ENCODE measurements around the gene DGKK.
"Not testable (repeated sequence)": the region's sequence is repeated elsewhere in the genome, so short reads cannot be mapped to it uniquely, and the experiment has no call there.

Gene DGKK

DNA sequence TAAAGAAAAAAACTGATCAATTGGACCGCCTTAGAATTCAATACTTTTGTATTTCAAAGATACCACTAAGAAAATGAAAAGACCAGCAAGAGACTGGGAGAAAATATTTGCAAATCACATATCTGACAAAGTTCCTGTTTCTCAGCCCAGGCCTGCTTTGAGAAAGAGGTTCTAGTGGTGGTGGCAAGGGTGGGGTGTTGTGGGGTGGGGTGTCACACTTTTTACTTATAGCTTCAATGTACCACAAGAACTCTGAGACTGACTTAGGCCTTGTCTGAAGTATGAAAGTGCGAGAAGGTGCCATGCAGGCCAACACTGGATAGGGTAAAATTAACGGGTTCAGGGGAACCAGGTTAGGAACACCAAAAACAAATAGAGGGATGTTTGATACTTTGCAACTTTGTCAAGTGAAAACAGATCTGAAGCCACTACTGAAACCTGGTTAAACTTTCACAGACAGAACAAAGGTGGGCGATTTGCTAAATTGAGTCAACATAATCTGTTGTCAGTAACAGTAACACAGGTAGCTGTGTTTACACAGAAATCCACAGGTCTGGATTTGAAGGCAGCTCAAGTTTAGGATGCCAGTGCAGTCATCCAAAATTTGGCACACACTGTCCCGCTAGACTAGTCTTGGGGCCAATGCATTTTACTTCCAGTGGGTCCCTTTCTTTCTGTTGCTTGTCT, 88.8 kb downstream of the DGKK start:
- Mint-ChIP-seq H3K36me3 (ENCODE audit: low read depth) (peaks cover 15% of the 10 kb centered on the region), H3K9me3 (peaks cover 5% of the 10 kb centered on the region), H3K4me3 (no peak overlapping the region), H3K27me3 (ENCODE audit: low read depth) (no peaks in the 10 kb centered on the region), H3K4me1 (no peaks in the 10 kb centered on the region), H3K27ac (no peak overlapping the region)
- TF ChIP-seq, protein P1, sequence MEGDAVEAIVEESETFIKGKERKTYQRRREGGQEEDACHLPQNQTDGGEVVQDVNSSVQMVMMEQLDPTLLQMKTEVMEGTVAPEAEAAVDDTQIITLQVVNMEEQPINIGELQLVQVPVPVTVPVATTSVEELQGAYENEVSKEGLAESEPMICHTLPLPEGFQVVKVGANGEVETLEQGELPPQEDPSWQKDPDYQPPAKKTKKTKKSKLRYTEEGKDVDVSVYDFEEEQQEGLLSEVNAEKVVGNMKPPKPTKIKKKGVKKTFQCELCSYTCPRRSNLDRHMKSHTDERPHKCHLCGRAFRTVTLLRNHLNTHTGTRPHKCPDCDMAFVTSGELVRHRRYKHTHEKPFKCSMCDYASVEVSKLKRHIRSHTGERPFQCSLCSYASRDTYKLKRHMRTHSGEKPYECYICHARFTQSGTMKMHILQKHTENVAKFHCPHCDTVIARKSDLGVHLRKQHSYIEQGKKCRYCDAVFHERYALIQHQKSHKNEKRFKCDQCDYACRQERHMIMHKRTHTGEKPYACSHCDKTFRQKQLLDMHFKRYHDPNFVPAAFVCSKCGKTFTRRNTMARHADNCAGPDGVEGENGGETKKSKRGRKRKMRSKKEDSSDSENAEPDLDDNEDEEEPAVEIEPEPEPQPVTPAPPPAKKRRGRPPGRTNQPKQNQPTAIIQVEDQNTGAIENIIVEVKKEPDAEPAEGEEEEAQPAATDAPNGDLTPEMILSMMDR (IDR thresholded peaks at IDR 0.05; ENCODE audit: unreplicated experiment in 3 of 3), result no peak

DNA sequence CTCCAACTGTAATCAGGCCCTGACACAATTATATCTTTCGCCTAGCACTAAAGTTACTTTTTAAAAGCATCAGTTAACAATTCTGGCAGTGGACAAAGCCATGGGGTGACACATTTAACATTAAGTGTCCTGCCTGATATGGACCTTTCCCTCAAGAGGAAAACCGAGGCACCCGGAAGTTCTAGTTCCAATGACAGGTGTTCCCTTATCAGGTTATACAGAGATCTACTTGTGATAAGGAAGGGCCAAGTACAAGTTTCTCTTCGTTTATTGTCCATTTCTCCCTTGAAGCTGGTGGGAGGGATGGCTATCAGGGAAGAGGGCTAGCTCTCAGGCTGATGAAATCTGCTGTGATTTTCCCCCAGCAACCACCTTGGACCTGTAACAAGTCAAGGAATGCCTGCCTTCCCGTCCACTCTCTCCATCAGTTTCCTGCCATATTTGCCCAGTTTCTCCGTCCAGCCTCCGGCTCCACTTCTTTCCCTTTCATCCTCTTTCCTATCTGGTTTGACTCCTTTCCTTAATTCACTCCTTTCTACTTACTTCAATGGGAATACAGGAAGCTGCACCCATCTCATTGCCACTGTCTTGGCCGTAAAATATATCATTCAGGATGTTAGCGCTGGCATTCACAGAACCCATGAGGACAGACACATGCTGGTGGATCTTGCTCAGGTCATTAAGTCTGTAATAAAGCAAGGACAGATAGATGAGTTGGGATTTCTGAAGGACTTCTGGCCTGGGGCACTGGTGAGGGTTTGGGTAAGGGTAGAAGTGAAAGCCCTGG, 95.0 kb downstream of the DGKK start:
- no peaks in the 10 kb centered on the region for H3K4me1 Mint-ChIP-seq
- no peak overlapping the region for H3K4me3 Mint-ChIP-seq
- H3K36me3 Mint-ChIP-seq (ENCODE audit: low read depth), result peaks cover 15% of the 10 kb centered on the region
- TF ChIP-seq, protein P1 (IDR thresholded peaks at IDR 0.05; ENCODE audit: unreplicated experiment in 3 of 3), result no peak
- no peak overlapping the region for H3K27ac Mint-ChIP-seq
- H3K9me3 Mint-ChIP-seq, result peaks cover 5% of the 10 kb centered on the region
- no peaks in the 10 kb centered on the region for H3K27me3 Mint-ChIP-seq (ENCODE audit: low read depth)

DNA sequence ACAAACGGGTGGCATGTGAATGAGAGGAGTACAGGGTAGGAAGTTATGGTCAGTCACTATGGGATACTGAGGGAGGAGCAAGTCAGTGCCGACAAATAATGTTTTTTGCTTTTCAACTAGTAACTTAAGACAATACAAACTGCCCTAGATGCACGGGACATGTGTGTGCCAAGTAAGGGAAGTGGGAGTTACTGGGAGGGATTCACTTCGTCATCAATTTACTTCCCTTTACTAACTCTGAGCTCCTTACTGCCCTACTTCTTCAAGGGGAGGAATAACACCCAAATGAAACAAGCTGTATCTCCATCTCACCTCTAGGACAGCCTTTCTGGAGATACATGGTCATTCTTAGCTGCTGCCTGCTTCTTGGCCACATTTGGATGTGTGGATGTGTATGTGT, 97.7 kb downstream of the DGKK start:
- TF ChIP-seq, protein P1 (IDR thresholded peaks at IDR 0.05; ENCODE audit: unreplicated experiment in 3 of 3), result no peak
- peaks cover 5% of the 10 kb centered on the region for H3K36me3 Mint-ChIP-seq (ENCODE audit: low read depth)
- no peaks in the 10 kb centered on the region for H3K4me1 Mint-ChIP-seq
- H3K4me3 Mint-ChIP-seq, result no peak overlapping the region
- no peaks in the 10 kb centered on the region for H3K27me3 Mint-ChIP-seq (ENCODE audit: low read depth)
- no peak overlapping the region for H3K27ac Mint-ChIP-seq
- H3K9me3 Mint-ChIP-seq, result peaks cover 5% of the 10 kb centered on the region

DNA sequence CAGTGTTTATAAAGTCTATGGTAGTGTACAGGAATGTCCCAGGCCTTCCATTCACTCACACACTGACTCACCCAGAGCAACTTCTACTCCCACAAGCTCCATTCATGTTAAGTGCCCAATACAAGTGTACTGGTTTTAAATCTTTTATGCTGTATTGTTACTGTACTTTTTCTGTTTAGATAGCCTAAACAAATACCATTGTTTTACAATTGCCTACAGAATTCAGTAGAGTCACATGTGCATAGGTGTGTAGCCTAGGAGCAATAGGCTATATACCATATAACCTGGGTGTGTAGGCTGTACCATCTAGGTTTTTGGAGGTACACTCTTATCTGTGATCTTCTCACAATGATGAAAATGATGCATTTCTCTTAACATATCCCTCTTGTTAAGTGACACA, 126.7 kb downstream of the DGKK start:
- TF ChIP-seq, protein P1 (IDR thresholded peaks at IDR 0.05; ENCODE audit: unreplicated experiment in 3 of 3), result no peak
- Mint-ChIP-seq H3K36me3 (ENCODE audit: low read depth) (no peaks in the 10 kb centered on the region), H3K27me3 (ENCODE audit: low read depth) (no peaks in the 10 kb centered on the region), H3K4me1 (no peaks in the 10 kb centered on the region), H3K27ac (no peak overlapping the region), H3K9me3 (no peaks in the 10 kb centered on the region), H3K4me3 (no peak overlapping the region)

DNA sequence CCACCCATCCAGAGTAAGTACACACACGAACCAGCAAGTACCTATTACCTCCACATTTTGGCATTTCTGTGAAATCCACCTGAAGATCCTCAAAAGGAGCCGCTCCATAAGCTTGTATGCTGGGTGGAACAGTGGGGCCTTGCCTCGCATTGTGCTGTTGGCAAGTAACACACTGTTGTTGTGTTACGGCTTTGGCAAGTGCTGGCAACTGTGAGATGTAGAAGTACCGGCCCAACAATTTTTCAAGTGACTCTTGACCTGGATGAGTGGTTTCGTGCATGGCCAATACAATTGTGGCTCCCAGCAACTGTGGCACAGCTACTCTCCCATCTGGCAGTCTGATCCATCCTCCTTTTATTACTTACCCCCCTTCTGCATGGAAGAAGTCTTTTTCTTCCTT, 137.3 kb downstream of the DGKK start:
- Mint-ChIP-seq H3K4me1 (no peaks in the 10 kb centered on the region), H3K27ac (no peak overlapping the region), H3K36me3 (ENCODE audit: low read depth) (peaks cover 4% of the 10 kb centered on the region), H3K9me3 (peaks cover 19% of the 10 kb centered on the region), H3K4me3 (no peak overlapping the region), H3K27me3 (ENCODE audit: low read depth) (no peaks in the 10 kb centered on the region)
- TF ChIP-seq, protein P1 (IDR thresholded peaks at IDR 0.05; ENCODE audit: unreplicated experiment in 3 of 3), result no peak

DNA sequence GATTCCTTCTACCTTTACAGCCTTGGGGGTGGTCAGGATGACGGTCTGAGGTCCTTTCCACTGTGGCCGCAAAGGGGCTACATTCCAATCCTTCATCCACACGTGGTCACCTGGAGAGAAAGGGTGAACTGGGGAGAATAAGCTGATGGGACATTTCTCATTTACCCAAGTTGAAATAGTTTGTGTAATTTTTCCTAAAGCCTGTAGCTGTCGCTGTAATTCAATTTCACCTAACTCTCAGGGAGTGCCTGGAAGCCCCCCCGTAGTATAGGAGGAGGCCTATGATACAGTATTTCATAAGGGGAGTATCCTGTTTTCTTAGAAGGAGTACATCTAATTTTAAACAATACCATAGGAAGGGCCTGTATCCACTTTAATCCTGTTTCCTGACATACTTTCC, 138.0 kb downstream of the DGKK start:
- H3K9me3 Mint-ChIP-seq, result peaks cover 24% of the 10 kb centered on the region
- not testable (repeated sequence) for H3K4me1 Mint-ChIP-seq; H3K36me3 Mint-ChIP-seq (ENCODE audit: low read depth); H3K27ac Mint-ChIP-seq; H3K4me3 Mint-ChIP-seq; H3K27me3 Mint-ChIP-seq (ENCODE audit: low read depth)
